PC-3 (cell line): ENCODE measurements around the gene CCL27.

ENCODE experiments used
- EZH2 ChIP-seq: fragments of 300-600 bp; sonication (generic); IDR thresholded peaks from one replicate; pipeline ENCODE4 v1.6.1; 2017; ENCODE audit warnings: antibody characterized with exemption, mild to moderate bottlenecking, low read length; ENCODE audit not compliant: unreplicated experiment
- EZH2phosphoT487 ChIP-seq: fragments of 300-600 bp; sonication (generic); IDR thresholded peaks from 2 replicates; pipeline ENCODE4 v1.6.1; 2018; ENCODE audit warnings: mild to moderate bottlenecking, antibody characterized with exemption, low read length, borderline replicate concordance
- TF ChIP-seq, protein P1 (sequence below): fragments of 300-600 bp; sonication (generic); conservative IDR thresholded peaks from 2 replicates; pipeline ENCODE4 v1.5.1; 2017; ENCODE audit warnings: antibody characterized with exemption, low read depth, mild to moderate bottlenecking, low read length

DNA sequence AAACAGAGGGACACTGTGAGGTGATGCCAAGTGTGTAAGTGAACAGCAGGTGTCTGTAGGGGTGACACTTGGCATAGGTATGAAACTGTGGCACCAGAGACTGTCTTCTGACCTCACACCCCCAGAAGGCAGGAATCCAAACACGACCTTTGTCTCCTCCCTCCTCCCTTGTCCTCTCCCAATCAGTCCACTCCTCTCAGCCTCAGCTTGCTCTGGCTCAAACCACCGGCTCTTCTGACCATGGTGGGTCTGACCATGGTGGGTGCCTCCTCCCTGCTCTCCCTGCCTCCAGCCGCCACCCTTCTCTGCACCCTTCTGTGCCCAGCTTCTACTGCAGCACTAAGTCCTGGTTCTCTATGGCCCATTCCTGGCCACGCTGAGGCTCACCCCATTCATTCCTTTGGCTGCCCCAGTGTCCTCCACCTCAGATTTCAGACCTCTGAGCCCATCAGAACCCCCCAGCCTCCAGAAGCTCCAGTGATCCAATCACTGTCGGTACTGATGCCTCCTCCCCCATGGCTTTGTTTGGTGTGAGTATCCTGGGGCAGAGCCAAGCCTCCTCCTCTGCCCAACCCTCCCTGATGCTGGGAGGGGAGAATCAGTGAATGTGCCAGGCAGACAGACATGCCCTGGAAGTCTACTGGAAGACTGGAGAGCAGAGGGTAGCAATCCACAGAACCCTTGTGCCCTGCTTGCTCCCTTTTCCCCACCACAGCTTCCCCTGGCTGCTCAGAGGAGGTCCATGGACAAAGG is 31.9 kb downstream of the CCL27 start:
- TF ChIP-seq, protein P1, sequence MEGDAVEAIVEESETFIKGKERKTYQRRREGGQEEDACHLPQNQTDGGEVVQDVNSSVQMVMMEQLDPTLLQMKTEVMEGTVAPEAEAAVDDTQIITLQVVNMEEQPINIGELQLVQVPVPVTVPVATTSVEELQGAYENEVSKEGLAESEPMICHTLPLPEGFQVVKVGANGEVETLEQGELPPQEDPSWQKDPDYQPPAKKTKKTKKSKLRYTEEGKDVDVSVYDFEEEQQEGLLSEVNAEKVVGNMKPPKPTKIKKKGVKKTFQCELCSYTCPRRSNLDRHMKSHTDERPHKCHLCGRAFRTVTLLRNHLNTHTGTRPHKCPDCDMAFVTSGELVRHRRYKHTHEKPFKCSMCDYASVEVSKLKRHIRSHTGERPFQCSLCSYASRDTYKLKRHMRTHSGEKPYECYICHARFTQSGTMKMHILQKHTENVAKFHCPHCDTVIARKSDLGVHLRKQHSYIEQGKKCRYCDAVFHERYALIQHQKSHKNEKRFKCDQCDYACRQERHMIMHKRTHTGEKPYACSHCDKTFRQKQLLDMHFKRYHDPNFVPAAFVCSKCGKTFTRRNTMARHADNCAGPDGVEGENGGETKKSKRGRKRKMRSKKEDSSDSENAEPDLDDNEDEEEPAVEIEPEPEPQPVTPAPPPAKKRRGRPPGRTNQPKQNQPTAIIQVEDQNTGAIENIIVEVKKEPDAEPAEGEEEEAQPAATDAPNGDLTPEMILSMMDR, result no peak
- TF ChIP-seq EZH2, result no peak
- no peak for TF ChIP-seq EZH2phosphoT487
